Measurements from ENCODE around the gene AGFG1. TPM values are rescaled to one million over a fixed set of nuclear protein-coding genes. Genes with fewer than 3 reads are reported as not detected.

The AGFG1 gene
- total RNA-seq, 4 donors from 2014 or later, result 55.1 to 75.6 (median 61.5) TPM

DNA sequence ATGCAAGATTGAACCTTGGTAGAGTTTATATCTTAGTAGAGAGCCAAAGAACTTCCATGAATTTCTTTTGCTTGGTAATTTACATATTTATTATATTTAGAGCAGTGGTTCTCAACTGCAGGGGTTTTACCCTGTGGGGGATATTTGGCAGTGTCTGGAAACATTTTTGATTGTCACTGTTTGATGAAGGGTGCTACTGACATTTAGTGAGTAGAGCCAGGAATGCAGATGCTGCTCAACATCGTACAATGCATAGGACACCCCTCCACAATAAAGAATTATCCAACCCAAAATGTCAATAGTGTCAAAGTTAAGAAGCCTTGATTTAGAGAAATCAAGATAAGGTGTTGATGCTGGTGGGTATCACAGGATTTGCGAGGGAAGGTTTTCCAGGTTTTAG is 14.7 kb downstream of the AGFG1 start:
- H3K9me3 ChIP-seq, result no peaks in the 10 kb centered on the region
- in situ Hi-C loops (cut with MboI; ENCODE audit: low sequenced_read_pairs in 4 of 4), result loop anchor here in 2 of 4 donors (10.0 to 25.0 kb wide), 2 partner anchors 276 to 278 kb away; no protein-coding TSS in a partner anchor
- H3K4me3 ChIP-seq, result no peak overlapping the region
- no peak overlapping the region for H3K27ac ChIP-seq
- H3K36me3 ChIP-seq, result no peaks in the 10 kb centered on the region
- DNase-seq, result no peak
- H3K4me1 ChIP-seq, result peaks cover 21 to 26% of the 10 kb centered on the region in 2 donors
- no peak for TF ChIP-seq POLR2A (IDR thresholded peaks at IDR 0.05)
- TF ChIP-seq, protein P1, sequence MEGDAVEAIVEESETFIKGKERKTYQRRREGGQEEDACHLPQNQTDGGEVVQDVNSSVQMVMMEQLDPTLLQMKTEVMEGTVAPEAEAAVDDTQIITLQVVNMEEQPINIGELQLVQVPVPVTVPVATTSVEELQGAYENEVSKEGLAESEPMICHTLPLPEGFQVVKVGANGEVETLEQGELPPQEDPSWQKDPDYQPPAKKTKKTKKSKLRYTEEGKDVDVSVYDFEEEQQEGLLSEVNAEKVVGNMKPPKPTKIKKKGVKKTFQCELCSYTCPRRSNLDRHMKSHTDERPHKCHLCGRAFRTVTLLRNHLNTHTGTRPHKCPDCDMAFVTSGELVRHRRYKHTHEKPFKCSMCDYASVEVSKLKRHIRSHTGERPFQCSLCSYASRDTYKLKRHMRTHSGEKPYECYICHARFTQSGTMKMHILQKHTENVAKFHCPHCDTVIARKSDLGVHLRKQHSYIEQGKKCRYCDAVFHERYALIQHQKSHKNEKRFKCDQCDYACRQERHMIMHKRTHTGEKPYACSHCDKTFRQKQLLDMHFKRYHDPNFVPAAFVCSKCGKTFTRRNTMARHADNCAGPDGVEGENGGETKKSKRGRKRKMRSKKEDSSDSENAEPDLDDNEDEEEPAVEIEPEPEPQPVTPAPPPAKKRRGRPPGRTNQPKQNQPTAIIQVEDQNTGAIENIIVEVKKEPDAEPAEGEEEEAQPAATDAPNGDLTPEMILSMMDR (IDR thresholded peaks at IDR 0.05 in 4 of 5, conservative IDR thresholded peaks at IDR 0.05 in 1 of 5), result no peak
- intact Hi-C loops (cut with DNase I; ENCODE audit: low total_unique reads), result no loop called here
- no peak for ATAC-seq
- no peaks in the 10 kb centered on the region for H3K27me3 ChIP-seq

DNA sequence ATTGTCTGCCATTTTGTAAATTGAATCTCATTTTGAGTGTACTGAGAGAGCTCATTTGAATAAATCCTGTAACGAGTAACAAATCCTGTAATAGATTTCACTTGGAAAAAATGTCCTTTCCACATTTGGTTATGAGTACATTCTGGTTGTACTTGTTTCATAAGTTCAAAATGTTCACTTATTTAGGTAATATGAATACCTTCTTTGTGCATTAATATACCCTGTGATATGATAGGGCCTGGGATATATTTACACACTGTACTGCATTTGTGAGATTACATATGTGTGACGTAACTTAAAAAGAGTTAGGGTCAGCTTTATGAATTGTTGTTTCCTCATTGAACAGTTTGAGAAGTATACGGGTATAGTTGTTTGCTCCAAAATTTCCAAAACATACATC is 16.1 kb downstream of the AGFG1 start:
- H3K4me1 ChIP-seq, result peaks cover 19% of the 10 kb centered on the region in 2 donors

DNA sequence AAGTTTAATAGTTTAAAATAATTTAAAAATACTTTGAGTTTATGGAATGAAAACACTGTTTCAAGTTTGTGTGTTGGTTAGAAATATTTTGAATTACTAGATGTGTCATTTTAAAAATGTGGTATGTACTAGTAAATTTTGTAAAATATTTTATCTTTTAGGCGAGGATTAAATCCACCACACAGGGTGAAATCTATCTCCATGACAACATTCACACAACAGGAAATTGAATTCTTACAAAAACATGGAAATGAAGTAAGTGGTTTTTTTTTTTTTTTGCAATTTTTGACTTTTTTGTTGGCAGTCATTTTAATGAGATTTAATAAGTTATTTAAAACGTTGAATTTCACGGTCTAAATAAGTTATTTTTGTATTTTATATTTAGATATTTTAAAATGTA is 19.4 kb downstream of the AGFG1 start:
- Histone ChIP-seq H3K4me3 (no peak overlapping the region), H3K36me3 (peaks cover 0 to 7% of the 10 kb centered on the region in 2 donors), H3K4me1 (peaks cover 12 to 19% of the 10 kb centered on the region in 2 donors), H3K9me3 (no peaks in the 10 kb centered on the region), H3K27me3 (no peaks in the 10 kb centered on the region), H3K27ac (no peak overlapping the region)
- no peak for ATAC-seq
- DNase-seq, result no peak
- intact Hi-C loops (cut with DNase I; ENCODE audit: low total_unique reads) (no loop called here), in situ Hi-C loops (cut with MboI; ENCODE audit: low sequenced_read_pairs in 4 of 4) (loop anchor here in 1 of 4 donors (25.0 kb wide), 1 partner anchor 271 kb away; no protein-coding TSS in a partner anchor)
- TF ChIP-seq, protein P1 (IDR thresholded peaks at IDR 0.05 in 4 of 5, conservative IDR thresholded peaks at IDR 0.05 in 1 of 5), result no peak

More for the DNA sequence above, 16.1 kb downstream of the AGFG1 start:
- DNase-seq, result no peak
- Histone ChIP-seq H3K27ac (no peak overlapping the region), H3K9me3 (no peaks in the 10 kb centered on the region), H3K36me3 (no peaks in the 10 kb centered on the region), H3K27me3 (no peaks in the 10 kb centered on the region), H3K4me3 (no peak overlapping the region)
- no peak for TF ChIP-seq POLR2A (IDR thresholded peaks at IDR 0.05)
- TF ChIP-seq, protein P1 (IDR thresholded peaks at IDR 0.05 in 4 of 5, conservative IDR thresholded peaks at IDR 0.05 in 1 of 5), result no peak
- no peak for ATAC-seq
- in situ Hi-C loops (cut with MboI; ENCODE audit: low sequenced_read_pairs in 4 of 4) (loop anchor here in 2 of 4 donors (10.0 to 25.0 kb wide), 2 partner anchors 274 to 277 kb away; no protein-coding TSS in a partner anchor), intact Hi-C loops (cut with DNase I; ENCODE audit: low total_unique reads) (no loop called here)

DNA sequence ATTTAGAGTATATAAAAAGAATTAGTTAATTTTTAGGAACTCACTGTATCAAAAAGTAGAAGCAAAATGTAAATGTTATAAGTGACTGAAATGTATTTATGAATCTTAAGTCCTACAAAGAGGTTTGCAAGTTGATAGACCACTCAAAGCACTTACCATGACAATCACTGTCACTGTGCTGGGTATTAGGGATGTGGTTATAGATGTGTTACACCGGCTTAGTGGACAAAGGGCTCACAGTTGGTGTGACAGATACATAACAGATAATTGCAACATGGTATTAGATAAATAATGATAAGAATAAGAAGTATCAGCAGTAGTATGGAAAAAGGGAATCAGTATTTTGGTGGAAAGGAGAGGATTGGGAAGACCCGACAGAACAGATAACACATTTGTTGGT is 21.6 kb downstream of the AGFG1 start:
- in situ Hi-C loops (cut with MboI; ENCODE audit: low sequenced_read_pairs in 4 of 4), result loop anchor here in 1 of 4 donors (25.0 kb wide), 1 partner anchor 269 kb away; no protein-coding TSS in a partner anchor
- no peaks in the 10 kb centered on the region for H3K9me3 ChIP-seq

More for the DNA sequence above, 21.6 kb downstream of the AGFG1 start:
- no peak overlapping the region for H3K27ac ChIP-seq
- H3K36me3 ChIP-seq, result peaks cover 0 to 7% of the 10 kb centered on the region in 2 donors
- no peak for ATAC-seq
- TF ChIP-seq, protein P1 (IDR thresholded peaks at IDR 0.05 in 4 of 5, conservative IDR thresholded peaks at IDR 0.05 in 1 of 5), result no peak
- no peak for TF ChIP-seq POLR2A (IDR thresholded peaks at IDR 0.05)
- DNase-seq, result no peak
- no peak overlapping the region for H3K4me3 ChIP-seq
- intact Hi-C loops (cut with DNase I; ENCODE audit: low total_unique reads), result no loop called here
- no peaks in the 10 kb centered on the region for H3K27me3 ChIP-seq
- peaks cover 8 to 10% of the 10 kb centered on the region in 2 donors for H3K4me1 ChIP-seq

Measured in gastrocnemius medialis (tissue), 4 donors.